GM21381 (cell line): Measurements from ENCODE around the gene INPP5A.
"Not testable (repeated sequence)": the region's sequence is repeated elsewhere in the genome, so short reads cannot be mapped to it uniquely, and the experiment has no call there.

Experiments used
- ATAC-seq: cut with Tn5 transposase; IDR thresholded peaks from one replicate; pipeline ENCODE4 v1.9.1; 2021; ENCODE audit warnings: mild to moderate bottlenecking, moderate library complexity; ENCODE audit not compliant: unreplicated experiment

The INPP5A gene

GRCh38 chr10:132728321-132728720, 190.7 kb downstream of the INPP5A start:
- ATAC-seq, result no peak

GRCh38 chr10:132728741-132729140, 191.2 kb downstream of the INPP5A start:
- no peak for ATAC-seq

- no peak for ATAC-seq
These were observed 192.4 kb downstream of the INPP5A start for GRCh38 chr10:132729810-132730572.

GRCh38 chr10:132730573-132730953, 193.0 kb downstream of the INPP5A start:
- ATAC-seq, result no peak

- ATAC-seq, result no peak
These were observed 194.9 kb downstream of the INPP5A start for GRCh38 chr10:132732518-132732917.

GRCh38 chr10:132733926-132734325, 196.3 kb downstream of the INPP5A start:
- no peak for ATAC-seq

GRCh38 chr10:132735341-132735775, 197.8 kb downstream of the INPP5A start:
- no peak for ATAC-seq

GRCh38 chr10:132735923-132736391, 198.4 kb downstream of the INPP5A start:
- ATAC-seq, result no peak

GRCh38 chr10:132737390-132738048, 199.9 kb downstream of the INPP5A start:
- ATAC-seq, result no peak

GRCh38 chr10:132738454-132739224, 201.1 kb downstream of the INPP5A start:
- ATAC-seq, result no peak

GRCh38 chr10:132739225-132739613, 201.6 kb downstream of the INPP5A start:
- ATAC-seq, result no peak

- ATAC-seq, result no peak
These were observed 203.0 kb downstream of the INPP5A start for GRCh38 chr10:132740588-132740987.

GRCh38 chr10:132742167-132742836, 204.7 kb downstream of the INPP5A start:
- ATAC-seq, result no peak

GRCh38 chr10:132742837-132743194, 205.2 kb downstream of the INPP5A start:
- ATAC-seq, result no peak

GRCh38 chr10:132743196-132743924, 205.8 kb downstream of the INPP5A start:
- ATAC-seq, result not testable (repeated sequence)

GRCh38 chr10:132743925-132744490, 206.4 kb downstream of the INPP5A start:
- no peak for ATAC-seq

- ATAC-seq, result no peak
These were observed 207.3 kb downstream of the INPP5A start for GRCh38 chr10:132744839-132745238.

- no peak for ATAC-seq
These were observed 207.9 kb downstream of the INPP5A start for GRCh38 chr10:132745511-132745910.

GRCh38 chr10:132745971-132746370, 208.4 kb downstream of the INPP5A start:
- no peak for ATAC-seq

GRCh38 chr10:132746386-132746785, 208.8 kb downstream of the INPP5A start:
- ATAC-seq, result no peak
